Stimulated activated CD8-positive, alpha-beta memory T cell treated with anti-CD3 and anti-CD28 coated beads, Interleukin-7, amount 100 ng/mL, for 1 hour (primary cell): ENCODE data around the gene COL25A1.

ENCODE experiments used
- DNase-seq, 2 donors: peaks; one replicate each; pipeline ENCODE4 v3.0.0-alpha.2; 2020; ENCODE audit warnings: low read depth in 2 of 2

Gene COL25A1

DNA sequence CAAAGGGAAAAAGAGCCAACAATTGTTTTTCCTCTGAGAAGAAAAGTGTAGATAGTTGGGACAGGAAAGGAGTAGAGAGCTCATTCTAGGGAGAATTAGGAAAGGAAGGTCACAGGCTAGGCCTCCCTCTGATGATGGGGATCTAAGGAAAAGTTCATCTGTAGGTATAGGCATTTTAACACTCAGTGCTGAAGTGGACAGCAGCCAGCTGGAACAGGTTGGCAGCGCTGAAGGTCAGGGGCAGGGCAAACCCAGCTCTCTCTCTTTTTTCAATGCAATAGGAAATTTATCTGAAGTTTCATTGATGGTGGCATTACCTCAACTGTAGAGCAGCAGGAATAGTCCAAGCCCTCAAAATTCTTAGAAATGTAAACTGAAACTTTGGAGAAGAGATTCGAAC is 441.1 kb downstream of the COL25A1 start:
- no peak for DNase-seq

DNA sequence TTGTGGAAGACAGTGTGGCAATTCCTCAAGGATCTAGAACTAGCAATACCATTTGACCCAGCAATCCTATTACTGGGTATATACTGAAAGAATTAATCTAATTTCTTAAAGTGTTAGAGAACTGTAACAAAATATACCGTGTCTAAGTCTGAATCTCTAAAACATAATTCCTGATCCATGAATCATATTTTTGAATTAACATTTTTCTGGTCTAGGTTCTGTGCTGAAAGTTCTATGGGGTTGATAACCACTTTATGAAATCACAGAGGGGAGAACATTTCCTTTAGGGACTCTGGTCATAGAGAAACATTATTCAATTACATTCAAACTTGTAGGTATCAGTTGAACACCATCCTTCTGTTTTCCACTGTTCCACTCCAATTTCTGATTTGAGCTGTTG is 447.7 kb downstream of the COL25A1 start:
- no peak for DNase-seq

DNA sequence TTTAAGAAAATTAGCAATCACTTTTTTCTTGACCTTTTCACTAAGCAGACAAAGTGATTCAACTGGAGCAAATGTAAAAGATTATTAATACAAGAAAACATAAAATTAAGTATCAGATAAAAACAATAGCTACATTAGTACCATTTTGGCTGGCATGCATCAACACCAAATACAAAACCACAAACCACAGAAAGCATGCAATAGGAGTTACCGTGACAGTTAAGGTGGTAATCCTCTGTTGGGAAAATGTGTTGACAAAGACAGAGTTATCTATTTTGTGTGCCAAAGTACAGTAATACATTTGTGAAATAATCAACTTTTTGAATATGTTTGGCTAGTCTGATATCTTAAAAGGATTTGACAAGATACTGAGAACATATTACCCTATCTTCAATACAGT is 449.8 kb downstream of the COL25A1 start:
- DNase-seq: no peak

DNA sequence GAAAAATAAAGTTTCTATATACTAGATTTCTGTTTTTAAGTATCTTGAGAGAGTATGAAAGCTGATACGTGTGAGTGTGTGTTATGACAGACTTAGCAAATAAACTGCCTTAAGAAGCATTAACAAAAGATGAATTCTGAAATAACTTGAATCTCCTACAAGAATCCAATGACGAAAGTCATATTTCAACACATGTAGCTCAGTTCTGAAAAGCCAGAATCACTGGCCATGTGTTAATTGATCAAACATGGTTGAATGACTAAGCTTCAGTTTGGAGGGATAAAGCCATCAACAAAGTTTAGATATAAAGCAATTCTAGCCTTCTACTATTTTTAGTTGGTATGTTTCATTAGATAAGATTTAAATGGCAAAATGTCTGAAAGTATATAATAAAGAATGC is 451.1 kb downstream of the COL25A1 start:
- no peak for DNase-seq

DNA sequence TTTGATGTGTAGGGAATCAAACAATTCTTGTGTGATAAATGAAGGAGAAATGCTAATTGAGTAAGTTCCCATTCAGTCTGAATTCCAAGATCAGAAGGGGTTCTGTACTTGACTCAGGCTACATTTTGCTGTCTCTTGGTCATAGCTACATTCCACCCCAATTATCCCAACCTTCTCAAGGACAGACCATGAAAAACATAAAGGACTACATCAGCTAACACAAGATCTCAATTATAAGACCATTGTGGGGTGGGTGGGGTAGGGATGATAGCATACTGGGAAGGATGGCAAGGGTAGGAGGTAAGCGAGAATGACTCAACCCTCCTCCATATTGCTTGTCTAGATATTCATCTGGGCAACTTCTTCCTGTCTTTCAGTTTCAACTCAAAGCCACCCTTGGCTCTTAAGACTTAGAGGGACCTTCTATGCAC is 452.2 kb downstream of the COL25A1 start:
- no peak for DNase-seq

DNA sequence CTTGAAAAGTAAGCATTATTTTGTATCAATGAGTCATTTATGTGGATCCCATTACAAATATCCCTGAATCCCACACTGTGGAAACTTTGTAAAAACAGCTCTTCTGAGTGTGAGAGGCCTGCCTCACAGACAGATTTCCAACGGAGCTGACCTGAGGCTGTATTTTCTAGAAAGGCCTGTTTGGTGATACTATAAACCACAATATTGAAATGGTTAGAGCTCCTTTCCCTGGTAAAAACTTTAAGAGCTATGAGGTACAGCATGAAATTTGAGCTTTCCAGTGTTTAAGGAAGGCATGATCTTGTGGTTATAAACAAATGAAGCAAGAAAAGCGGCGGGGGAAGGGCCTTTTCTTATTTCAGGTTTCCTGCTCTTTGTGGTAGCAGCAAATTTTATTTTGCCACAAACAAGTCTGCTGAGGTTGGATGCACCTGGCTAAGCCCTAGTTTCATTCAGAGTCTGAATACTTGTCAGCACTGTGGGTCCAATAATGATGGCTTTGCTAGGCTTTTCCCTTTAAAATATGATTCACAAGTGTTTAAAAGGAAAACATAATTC is 452.8 kb downstream of the COL25A1 start:
- no peak for DNase-seq

DNA sequence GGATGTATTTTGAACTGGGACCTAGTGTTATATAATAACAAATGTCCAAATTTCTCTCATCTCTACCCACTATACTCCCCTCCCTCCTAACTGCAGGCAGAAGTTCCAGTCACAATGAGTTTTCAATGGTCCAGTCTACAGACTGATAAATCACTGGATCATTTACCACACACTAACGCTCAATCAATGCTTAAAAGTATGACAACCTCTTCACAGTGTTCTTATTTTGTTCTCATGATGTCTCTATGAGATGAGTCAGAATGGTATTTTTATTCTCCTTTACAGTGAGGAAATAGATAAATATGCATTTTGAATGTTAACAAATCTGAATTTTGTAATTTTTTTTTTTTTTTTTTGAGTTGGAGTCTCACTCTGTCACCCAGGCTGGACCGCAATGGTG is 455.9 kb downstream of the COL25A1 start:
- no peak for DNase-seq

DNA sequence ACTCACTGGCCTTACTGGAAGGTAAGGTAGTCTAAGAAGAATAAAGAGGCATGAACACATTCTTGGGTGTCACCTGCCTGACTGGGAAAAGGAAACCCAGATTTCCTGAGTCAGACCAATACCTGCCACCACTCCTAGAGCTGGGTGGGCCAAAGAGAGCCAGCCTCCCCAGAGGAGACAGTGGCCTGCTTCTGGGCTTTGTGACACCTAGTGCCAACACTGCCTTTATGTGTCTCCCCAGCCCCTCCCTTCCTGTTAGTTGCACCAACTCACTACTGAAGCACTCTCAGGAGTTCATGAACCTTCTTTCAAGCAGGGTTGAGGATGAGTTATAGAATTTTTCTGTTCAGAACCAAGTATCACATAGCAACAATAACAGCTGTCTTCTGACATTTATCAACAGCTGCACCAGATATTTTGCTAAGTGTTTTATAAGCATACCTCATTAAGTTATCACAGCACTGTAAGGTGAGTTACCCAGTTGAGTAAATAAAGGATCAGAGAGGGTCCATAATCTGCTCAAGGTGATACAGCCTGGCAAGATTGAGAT is 462.0 kb downstream of the COL25A1 start:
- no peak for DNase-seq

DNA sequence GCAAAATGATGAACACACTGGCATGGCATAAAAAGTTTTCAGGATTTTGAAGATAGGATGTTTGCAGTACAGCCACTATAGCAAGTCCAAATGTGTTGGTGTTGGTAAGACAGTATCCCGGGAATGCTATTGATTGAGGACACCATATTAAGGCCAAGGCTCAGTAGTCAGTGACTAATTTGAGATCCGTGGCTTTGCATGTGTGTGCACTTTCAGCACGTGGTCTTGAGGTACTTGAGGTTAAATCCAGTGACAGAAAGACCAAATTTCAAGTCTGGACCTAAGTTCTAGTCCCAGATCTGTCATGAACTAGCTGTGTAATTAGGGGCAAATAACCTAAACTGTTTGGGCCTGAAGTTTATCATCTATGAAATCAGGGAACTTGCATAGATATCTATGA is 463.1 kb downstream of the COL25A1 start:
- DNase-seq: no peak

DNA sequence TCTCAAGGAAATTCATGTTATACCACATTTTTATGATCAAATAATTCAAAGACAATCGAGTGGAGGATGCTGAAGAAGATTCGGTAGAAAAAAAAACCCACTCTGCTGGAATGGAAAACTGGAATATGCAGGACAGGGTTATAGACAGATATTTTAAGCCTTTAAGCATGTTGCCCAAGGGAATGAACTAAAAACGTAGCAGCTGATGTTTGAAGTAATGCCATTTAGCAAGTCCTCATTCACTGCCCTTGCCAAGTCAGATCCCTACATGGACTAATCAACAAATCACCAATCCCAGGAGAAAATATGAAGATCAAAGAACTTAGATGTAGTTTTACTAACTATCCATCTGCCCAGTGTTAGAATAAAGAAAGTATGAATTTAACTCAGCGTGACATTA is 464.0 kb downstream of the COL25A1 start:
- no peak for DNase-seq

DNA sequence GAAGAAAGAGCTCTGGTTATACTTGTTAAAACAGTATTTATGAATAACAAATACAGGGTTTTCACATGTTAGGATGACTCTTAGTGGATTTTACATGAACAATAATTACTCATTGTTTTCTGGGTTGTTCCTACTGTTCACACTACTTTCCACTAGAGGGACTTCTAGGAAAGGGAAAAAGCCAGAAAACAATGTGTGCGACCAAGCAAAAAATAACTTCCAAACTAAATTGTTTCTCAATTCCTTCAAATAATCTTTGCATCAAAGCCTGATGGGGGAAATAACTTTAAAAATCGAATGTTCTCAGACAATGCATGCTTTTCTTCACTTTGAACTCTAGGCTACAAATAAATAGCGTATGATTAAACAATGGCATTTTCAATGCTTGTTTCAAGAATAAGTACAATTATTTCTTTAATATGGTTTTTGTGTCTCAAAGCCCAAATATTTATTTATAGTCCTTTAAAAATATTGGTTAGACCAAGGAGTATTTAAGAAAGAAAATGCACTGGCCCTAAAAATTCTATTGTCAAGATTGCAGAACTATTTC is 467.5 kb downstream of the COL25A1 start:
- DNase-seq: no peak

DNA sequence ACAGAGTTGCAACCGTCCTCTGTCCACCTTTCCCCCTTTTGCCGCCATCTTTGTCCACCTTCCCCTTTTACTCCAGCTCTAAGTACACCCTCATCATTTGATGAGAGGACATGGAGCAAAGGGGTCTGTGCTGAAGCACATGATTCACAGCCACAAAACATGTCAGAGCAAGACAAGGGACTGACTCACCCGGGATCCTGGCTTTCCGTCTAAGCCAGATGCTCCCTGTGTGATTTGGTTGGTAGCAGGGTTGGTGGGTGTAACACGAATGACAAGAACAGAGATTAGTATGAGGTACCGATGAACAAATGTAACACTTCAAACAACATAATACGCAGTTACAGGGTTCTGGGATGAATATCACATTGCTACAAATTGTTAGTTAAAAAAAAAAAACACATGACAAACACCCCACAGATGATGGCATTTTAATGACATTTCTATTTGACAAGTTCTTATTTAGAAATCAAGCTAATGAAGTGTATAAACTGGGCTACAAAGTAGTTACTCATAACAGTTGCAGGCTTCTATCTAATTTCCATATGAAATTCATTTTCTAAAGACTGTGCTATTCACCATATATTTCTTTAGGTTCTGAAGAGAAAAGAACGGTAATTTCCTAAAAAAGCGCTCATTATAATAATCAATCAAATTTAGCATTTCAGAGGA is 468.2 kb downstream of the COL25A1 start:
- no peak for DNase-seq

DNA sequence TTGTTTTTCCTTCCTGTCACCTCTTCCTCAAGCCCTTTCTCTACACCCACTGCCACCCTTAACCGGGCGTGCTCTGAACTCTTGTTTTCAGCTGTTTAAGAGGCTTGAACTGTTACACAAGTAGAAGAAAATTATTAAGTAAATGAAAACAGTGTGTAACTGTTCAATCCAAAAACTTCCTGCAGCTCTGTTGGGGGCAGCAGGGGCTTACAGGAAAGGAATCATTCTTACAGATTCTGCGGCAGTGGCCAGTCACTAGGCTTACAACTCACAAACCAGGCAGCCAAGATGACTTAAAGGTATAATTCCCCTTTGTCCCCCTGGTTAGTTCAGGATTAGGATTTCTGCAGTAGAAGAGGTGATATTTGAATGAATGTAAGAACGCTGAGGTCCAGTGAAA is 469.4 kb downstream of the COL25A1 start:
- DNase-seq: no peak

DNA sequence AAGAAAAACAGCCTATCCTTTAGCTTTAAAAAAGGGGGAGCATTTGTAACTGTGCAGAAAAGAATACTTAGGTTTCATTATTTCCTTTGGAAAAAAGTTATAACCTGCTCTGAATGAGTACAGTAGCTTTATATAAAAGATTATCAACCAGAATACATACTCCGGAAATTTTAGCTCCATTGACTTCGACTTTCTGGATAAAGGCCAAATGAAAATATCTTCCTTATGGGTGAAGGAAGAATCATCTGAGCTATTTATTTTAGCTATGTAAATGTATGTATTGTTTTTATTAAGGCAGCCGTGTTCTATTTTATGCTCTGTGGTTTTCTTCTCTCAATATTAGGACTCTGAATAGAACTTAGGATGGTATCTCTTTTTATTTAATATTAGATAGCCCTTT is 470.6 kb downstream of the COL25A1 start:
- DNase-seq: no peak

DNA sequence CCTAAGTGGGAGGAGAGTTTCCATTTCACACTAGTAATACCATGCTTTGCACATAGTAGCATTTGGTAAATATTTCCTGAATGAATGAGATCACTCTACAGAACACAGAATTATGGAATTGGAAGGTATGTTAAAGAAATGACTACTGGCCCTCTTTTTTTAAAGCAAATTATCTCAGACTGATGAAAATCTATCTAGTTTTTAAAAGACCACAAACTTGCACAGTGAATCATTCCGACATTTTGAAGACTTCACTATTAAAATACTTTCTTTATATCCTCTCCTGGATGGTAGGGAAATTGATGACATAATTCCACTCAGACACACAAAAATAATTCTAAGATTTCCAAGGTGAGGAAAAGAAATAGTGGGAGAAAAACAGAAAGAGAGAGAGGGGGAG is 471.2 kb downstream of the COL25A1 start:
- DNase-seq: no peak

DNA sequence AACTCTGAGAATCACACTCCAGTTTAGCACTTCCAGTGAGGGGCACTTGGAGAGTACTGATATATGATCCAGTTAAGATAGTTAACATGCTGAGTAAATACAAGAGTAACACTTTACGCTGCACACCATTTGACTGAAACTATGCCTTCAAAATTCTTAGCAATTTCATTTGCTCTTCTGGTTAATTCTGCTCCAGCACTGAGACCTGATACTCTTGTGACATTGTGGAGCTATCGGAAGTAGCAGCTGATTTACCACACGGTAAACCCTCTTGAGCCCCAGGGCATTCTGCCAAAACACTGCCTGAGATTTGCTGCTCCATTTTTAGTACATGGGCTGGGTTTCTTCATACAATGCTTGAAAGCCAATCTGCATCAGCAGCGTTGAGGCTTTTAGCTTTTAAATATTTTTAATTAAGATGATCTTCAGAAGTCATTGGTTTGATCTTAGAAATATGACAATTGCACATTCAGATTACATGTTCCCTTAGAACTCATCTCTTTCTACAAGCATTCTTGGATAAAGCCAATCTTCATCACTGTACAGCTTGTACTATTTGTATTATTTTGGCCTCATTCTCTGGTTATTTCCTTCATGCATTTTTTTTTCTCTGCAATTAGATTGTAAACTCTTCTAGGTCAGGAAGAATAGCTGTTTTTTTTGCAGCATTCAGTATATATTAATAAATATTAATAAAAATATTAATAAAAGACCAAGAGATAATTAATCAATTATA is 471.8 kb downstream of the COL25A1 start:
- no peak for DNase-seq

DNA sequence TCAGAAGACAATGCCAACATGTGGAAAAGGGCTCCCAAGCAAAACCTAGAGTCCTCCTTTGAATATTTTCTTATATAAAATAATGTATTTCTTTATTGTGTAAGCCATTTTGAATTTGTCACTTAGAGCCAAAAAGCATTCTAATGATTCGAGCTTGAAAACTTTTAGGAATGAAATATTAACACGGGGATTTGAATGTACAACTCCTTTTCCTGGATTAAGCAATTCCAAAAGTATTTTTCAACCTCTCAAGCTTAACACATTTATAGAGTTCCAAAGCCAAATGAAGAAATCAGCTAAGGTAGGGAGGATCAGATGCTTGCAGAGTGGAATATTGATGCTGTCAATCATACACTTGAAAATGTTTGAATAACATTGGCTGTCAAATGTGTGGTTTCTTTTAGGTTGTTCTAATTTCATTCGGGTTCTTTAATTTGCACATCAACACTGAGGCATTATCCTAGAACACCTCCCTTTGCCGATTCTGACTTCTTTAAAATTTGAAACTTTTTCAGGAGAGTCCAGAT is 472.4 kb downstream of the COL25A1 start:
- no peak for DNase-seq

DNA sequence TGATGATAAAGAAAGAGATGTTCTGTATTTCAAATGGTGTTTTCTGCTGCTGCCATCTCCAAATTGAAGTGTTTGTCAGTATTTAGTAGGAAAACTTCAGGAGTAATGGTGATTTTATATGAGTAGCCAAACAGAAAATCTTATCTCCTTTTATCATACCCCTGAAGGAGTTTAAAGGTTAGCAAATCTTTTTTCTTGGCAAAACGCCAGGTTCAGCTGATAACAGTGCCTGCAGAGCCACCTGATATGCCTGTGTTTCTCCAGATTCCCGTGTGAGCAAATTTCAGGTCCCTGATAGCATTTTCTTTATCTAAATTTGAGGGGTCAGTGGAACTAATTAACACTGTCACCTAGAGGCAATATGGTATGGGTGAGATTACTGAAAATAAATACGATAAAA is 473.8 kb downstream of the COL25A1 start:
- no peak for DNase-seq

DNA sequence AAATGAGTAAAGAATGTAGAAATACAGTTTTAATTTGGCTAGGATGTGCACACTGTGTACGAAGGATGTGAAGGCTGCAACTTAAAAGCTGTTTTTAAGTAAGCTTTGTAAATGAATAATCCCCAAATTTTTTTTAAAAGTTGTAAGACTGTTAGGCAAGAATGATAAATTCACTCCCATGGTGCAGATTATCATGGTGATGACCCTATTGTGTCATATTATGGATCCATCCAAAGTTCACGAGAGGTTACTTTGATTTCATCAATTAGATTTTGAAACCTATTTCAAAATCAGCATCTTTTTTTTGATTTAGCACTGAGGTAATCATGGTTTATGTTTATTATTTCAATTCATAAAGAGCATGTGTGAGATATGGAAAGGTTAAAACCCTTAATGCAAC is 476.7 kb downstream of the COL25A1 start:
- no peak for DNase-seq

DNA sequence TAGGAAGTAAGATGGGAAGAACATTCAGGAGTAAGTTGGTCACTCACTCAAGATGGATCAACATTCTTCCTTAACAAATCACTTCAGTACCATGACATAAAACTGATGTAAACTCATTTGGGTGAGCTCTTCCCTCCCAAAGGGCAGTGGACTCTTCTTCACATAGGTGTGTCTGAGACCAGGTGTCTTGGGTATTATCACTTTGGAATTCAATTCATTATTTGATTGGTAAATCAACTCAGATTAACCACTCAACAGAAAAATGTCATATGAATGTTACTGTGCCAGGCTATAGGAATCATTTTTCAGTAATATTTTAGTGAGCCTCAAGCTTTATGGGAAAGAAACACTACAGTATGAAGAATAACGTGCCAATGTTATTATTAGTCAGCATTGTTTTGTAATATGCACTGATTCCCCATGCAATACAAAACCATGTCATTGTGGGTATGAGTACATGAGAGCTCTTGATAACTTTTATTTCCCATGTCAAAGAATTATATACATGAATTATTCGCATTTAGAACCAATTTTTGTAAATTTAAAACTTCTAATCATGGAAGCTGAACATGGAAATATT is 481.0 kb downstream of the COL25A1 start:
- no peak for DNase-seq

DNA sequence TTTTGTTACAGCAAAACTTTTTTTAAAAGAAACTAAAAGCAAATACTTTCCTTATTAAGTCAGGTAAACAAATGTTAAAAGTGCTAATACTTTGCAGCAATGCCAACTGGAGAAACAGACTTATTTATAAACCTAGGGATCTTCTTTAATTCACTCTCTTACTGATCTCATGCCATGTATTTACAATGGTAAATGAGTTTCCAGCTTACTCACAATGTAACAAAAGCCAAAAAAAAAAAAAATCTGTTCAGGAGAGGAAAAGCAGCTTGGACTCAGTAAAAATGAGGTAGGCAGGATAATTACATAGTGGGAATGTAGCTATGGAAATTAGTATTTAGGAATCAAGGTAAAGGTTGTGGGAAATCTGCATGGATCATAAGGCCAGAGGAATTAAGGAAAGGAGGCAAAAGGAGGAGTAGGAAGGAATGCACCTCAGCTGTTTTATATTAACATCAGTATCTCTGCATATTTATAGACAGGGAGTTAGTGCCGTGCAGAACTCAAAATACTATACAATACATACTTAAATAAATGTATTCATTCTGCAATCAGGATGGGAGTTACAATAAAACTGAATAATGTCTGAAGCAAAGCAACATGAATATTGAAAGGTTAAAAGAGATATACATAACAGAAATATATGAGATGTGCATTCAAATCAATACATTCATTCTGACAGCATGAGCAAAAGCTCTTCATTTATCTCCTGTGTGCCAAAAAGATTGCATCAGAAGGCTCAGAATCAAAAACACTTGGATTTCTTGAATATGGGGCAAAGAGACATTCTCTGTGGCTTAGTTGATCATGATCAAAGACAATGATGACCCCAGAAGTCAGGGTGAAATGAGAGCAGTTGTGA is 481.7 kb downstream of the COL25A1 start:
- DNase-seq: no peak
